Gastrocnemius medialis (tissue), 4 donors: ENCODE data around the gene ENTPD6. TPM values are rescaled to one million over a fixed set of nuclear protein-coding genes. Genes with fewer than 3 reads are reported as not detected.
A peak's percentile ranks its signal among the peaks of the same experiment; 100 is the strongest.

ENCODE experiments used
- ATAC-seq, 2 donors: fragments of 150-250 bp; one replicate each; pipeline ENCODE4 v1.9.1; 2016
- DNase-seq, 2 donors: peaks; one replicate each; pipeline ENCODE4 v3.0.0-alpha.2; 2019
- H3K27ac ChIP-seq, 4 donors: fragments of 200-600 bp; sonication (generic); 1 replicate in 1 of 4; 2 replicates in 3 of 4; pipeline ENCODE4 v1.5.1; 2016 to 2018; ENCODE audit warnings: mild to moderate bottlenecking in 2 of 4, moderate library complexity in 1 of 4
- H3K27me3 ChIP-seq, 3 donors: fragments of 200-600 bp; sonication (generic) in 2 of 3; 1 replicate in 1 of 3; 2 replicates in 2 of 3; pipeline versions ENCODE4 v1.5.1 to v1.6.0; 2016 to 2019; ENCODE audit warnings: mild to moderate bottlenecking in 1 of 3, moderate library complexity in 1 of 3
- H3K36me3 ChIP-seq, 2 donors: fragments of 200-600 bp; sonication (generic) in 1 of 2; one replicate each; pipeline ENCODE4 v1.5.1; 2017 to 2018
- H3K4me1 ChIP-seq, 2 donors: fragments of 200-600 bp; sonication (generic) in 1 of 2; one replicate each; pipeline ENCODE4 v1.5.1; 2016 to 2017; ENCODE audit warnings: mild to moderate bottlenecking in 2 of 2
- H3K4me3 ChIP-seq, 4 donors: fragments of 200-600 bp; sonication (generic) in 3 of 4; 1 replicate in 1 of 4; 2 replicates in 3 of 4; pipeline ENCODE4 v1.5.1; 2016 to 2019; ENCODE audit warnings: mild to moderate bottlenecking in 2 of 4
- H3K9me3 ChIP-seq, 3 donors: fragments of 200-600 bp; sonication (generic) in 2 of 3; 1 replicate in 1 of 3; 2 replicates in 2 of 3; pipeline ENCODE4 v1.5.1; 2016 to 2019
- CTCF ChIP-seq, 5 experiments: fragments of 450-650 bp in 3 of 5; fragments of 200-600 bp in 2 of 5; sonication (generic) in 2 of 5; IDR thresholded peaks in 4 of 5; conservative IDR thresholded peaks in 1 of 5; 1 replicate in 4 of 5; 2 replicates in 1 of 5; pipeline ENCODE4 v1.5.1; 2016 to 2019; ENCODE audit warnings: antibody characterized with exemption in 5 of 5, mild to moderate bottlenecking in 3 of 5, moderate library complexity in 3 of 5
- POLR2A ChIP-seq, 2 donors: fragments of 450-650 bp; IDR thresholded peaks; one replicate each; pipeline ENCODE4 v1.6.1; 2017; ENCODE audit warnings: antibody characterized with exemption in 2 of 2, mild to moderate bottlenecking in 2 of 2, moderate library complexity in 2 of 2
- in situ Hi-C, 4 donors: fragments of 200-750 bp; cut with MboI; loops; one replicate each; pipeline versions ENCODE4 v1.15.0 to v1.8.0; 2017; ENCODE audit warnings: low sequenced_read_pairs in 4 of 4
- intact Hi-C: fragments of 100-400 bp; cut with DNase I; formaldehyde crosslinking; loops from one replicate; pipeline ENCODE4 v1.15.1; 2023; ENCODE audit warnings: low total_unique reads
- total RNA-seq, 4 donors: library from RNA; depleted of rRNA; stranded (reverse); fragments of >200 nt; gene quantifications; one replicate each; pipeline versions ENCODE4 v1.1.0 to v1.2.3, GENCODE V29; 2016

ENTPD6 gene
- total RNA-seq, 4 donors from 2014 or later, result 27.0 to 61.1 (median 50.2) TPM

- in situ Hi-C loops (loop anchor here in 2 of 4 donors (25.0 kb wide), 2 partner anchors 133 to 267 kb away; partner anchors contain the start of genes ABHD12 (in 1 of the 2) and APMAP (in 1 of the 2)), intact Hi-C loops (no loop called here)
- Histone ChIP-seq H3K9me3 (no peaks in the 10 kb centered on the region), H3K4me1 (peaks cover 27 to 41% of the 10 kb centered on the region in 2 donors), H3K27ac (no peak overlapping the region), H3K4me3 (no peak overlapping the region), H3K27me3 (no peaks in the 10 kb centered on the region), H3K36me3 (no peaks in the 10 kb centered on the region)
- DNase-seq (no peak), ATAC-seq (no peak)
- no peak for TF ChIP-seq CTCF (IDR thresholded peaks at IDR 0.05 in 4 of 5, conservative IDR thresholded peaks at IDR 0.05 in 1 of 5)
- TF ChIP-seq POLR2A (IDR thresholded peaks at IDR 0.05), result no peak
Observed at GRCh38 chr20:25254571-25254970, 59.1 kb downstream of the ENTPD6 start.

DNA sequence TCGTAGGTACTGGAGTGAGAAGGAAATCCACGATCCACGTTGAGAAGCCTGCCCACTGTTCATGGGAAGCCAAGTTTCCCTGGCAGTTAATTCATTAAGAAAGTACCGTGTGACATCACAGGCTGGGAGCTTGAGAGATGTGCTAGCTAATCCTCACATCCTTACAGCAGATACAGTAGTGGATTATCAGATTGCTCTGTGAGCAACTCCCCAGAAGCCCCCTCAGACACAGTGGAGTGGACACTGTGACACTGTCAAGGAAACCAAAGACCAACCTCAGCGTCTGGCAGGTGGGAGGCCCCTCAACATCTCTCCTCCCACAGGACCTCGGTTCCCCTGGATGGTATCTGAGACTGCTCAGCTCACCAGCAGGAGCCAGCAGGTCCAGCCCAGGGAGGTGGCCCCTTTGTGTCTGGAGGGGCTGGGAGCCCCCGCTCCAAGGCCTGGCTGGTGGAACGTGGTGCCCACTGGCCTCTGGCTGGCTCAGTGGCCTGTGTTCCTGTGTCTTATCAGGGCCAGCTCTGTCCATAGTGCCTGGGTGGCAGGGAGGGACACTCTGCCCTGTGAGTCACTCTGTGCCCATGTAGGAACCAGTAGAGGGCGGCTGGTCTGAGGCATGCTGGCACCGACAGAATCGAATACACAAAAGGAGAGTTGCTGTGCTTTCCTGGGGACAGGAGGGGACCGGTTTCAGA lies 59.6 kb downstream of the ENTPD6 start:
- Histone ChIP-seq H3K27ac (peak overlapping the region in 1 of 4 donors; percentile 64), H3K4me1 (peaks cover 22 to 37% of the 10 kb centered on the region in 2 donors), H3K27me3 (no peaks in the 10 kb centered on the region), H3K4me3 (no peak overlapping the region), H3K9me3 (no peaks in the 10 kb centered on the region), H3K36me3 (no peaks in the 10 kb centered on the region)
- ATAC-seq (peak; percentile 83 to 86), DNase-seq (peak; percentile 41 to 66)
- TF ChIP-seq CTCF (IDR thresholded peaks at IDR 0.05 in 4 of 5, conservative IDR thresholded peaks at IDR 0.05 in 1 of 5) (no peak), POLR2A (IDR thresholded peaks at IDR 0.05) (no peak)
- intact Hi-C loops (no loop called here), in situ Hi-C loops (loop anchor here in 2 of 4 donors (25.0 kb wide), 2 partner anchors 132 to 268 kb away; partner anchors contain the start of genes ABHD12 (in 1 of the 2) and APMAP (in 1 of the 2))

GRCh38 chr20:25256226-25256859 lies 60.8 kb downstream of the ENTPD6 start:
- Histone ChIP-seq H3K27me3 (no peaks in the 10 kb centered on the region), H3K4me3 (no peak overlapping the region), H3K4me1 (peaks cover 21 to 31% of the 10 kb centered on the region in 2 donors), H3K27ac (peak overlapping the region in 3 of 4 donors; percentile 26 to 64 (median 49)), H3K9me3 (no peaks in the 10 kb centered on the region), H3K36me3 (no peaks in the 10 kb centered on the region)
- TF ChIP-seq CTCF (IDR thresholded peaks at IDR 0.05 in 4 of 5, conservative IDR thresholded peaks at IDR 0.05 in 1 of 5) (no peak), POLR2A (IDR thresholded peaks at IDR 0.05) (no peak)
- ATAC-seq, result peak; percentile 41 to 75
- no peak for DNase-seq
- in situ Hi-C loops (loop anchor here in 2 of 4 donors (25.0 kb wide), 2 partner anchors 131 to 269 kb away; partner anchors contain the start of genes ABHD12 (in 1 of the 2) and APMAP (in 1 of the 2)), intact Hi-C loops (no loop called here)

- H3K4me3 ChIP-seq, result no peak overlapping the region
- no peak for TF ChIP-seq CTCF (IDR thresholded peaks at IDR 0.05 in 4 of 5, conservative IDR thresholded peaks at IDR 0.05 in 1 of 5)
- TF ChIP-seq POLR2A (IDR thresholded peaks at IDR 0.05), result no peak
- DNase-seq (no peak), ATAC-seq (no peak)
- H3K27me3 ChIP-seq, result no peaks in the 10 kb centered on the region
- H3K4me1 ChIP-seq, result peaks cover 21 to 23% of the 10 kb centered on the region in 2 donors
- intact Hi-C loops, result no loop called here
- in situ Hi-C loops, result loop anchor here in 2 of 4 donors (25.0 kb wide), 2 partner anchors 130 to 270 kb away; partner anchors contain the start of genes ABHD12 (in 1 of the 2) and APMAP (in 1 of the 2)
- no peaks in the 10 kb centered on the region for H3K9me3 ChIP-seq
- no peak overlapping the region for H3K27ac ChIP-seq
- H3K36me3 ChIP-seq, result no peaks in the 10 kb centered on the region
Observed at GRCh38 chr20:25257130-25257529, 61.6 kb downstream of the ENTPD6 start.
